Muscle of arm (tissue), 12 donors: ENCODE measurements around the gene GRIFIN. TPM values are rescaled to one million over a fixed set of nuclear protein-coding genes. Genes with fewer than 3 reads are reported as not detected.

Source experiments
- DNase-seq: peaks from one replicate; pipeline ENCODE4 v3.0.0-alpha.2; 2013
- polyA plus RNA-seq, 12 donors: library from polyadenylated mRNA; unstranded; fragments of 120-200 nt; gene quantifications; one replicate each; pipeline ENCODE4 v1.2.1, GENCODE V29; 2013; ENCODE audit not compliant: insufficient read length in 12 of 12

The GRIFIN gene
- polyA plus RNA-seq, 12 donors: not detected

DNA sequence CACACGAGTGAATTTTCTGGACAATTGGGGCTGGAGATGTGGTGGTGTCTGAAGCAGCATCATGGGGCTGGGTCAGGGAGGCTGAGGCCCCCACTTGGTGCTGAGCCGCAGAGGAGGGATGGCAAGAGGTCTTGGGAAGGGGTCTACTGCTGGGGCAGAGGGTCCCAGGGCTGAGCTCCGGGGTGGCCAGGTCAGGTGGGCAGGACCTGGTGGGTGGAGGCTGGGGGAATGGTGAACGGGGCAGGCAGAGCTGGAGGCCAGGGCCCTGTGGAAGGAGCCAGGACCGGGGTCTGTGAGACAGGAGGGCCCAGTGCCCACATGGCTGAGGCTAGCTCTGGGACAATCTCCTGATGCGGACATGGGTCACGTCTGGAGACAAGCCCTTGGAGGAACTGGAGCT is 23.0 kb upstream of the GRIFIN start:
- no peak for DNase-seq

- DNase-seq: no peak
Measured at GRCh38 chr7:2498708-2499107, 22.5 kb upstream of the GRIFIN start.

DNA sequence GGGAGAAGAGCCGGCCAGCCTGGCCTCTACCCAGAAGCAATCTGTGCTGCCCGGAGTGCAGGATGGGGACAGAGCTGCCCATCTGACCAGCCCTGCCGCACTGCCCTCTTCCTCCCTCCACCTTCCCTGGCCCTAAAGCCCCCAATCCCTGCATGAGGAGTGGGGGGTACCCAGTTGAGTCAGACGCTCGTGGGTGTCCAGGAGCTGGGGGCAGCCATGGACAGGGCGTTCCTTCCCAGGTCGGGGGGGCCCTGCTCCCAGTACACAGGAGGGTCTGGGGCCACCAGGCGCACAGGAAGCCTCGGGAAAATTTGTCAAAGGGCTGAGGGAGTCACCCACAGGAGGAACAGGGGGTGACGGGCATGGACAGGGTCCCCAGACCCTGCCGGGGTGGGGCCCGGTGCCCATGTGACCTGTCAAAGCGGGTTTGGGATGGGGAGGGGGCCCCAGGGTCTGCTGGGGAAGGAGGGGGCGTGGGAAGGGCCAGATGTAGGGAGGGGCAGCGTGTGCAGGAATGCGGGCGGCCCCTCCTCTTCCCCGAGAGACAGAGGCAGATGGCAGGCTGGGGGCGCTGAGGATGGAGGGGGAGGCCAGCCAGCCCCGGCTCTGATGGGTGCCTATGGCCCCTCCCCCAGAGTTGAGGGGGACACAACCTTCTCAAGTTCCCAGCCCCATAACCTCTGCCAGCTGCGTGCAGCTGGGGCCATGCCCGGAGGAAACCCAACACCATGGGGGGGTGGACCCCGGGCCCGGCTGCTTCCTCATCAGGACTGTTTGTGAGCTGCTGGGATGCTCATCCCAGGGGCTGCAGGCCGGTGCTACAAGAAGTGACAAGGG is 21.5 kb upstream of the GRIFIN start:
- no peak for DNase-seq

DNA sequence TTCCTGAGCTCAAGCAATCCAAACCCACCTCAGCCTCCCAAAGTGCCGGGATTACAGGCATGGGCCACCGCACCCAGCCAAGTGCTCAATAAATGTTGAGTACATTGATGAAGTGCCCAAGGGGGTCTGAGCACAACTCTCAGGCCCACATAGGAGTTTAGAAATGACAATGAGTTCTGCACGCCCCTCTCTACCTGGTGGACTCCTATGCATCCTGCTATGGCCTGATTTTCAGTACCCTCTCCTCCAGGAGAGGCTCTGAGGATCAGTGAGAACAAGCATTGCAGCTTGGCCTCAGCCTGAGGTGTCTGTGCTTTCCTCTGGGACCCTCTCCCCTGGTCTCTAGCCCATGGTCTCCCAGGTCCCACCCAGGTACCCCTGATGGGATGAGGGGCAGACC is 20.9 kb upstream of the GRIFIN start:
- DNase-seq: no peak

- no peak for DNase-seq
Measured at GRCh38 chr7:2496375-2496774, 20.2 kb upstream of the GRIFIN start.

DNA sequence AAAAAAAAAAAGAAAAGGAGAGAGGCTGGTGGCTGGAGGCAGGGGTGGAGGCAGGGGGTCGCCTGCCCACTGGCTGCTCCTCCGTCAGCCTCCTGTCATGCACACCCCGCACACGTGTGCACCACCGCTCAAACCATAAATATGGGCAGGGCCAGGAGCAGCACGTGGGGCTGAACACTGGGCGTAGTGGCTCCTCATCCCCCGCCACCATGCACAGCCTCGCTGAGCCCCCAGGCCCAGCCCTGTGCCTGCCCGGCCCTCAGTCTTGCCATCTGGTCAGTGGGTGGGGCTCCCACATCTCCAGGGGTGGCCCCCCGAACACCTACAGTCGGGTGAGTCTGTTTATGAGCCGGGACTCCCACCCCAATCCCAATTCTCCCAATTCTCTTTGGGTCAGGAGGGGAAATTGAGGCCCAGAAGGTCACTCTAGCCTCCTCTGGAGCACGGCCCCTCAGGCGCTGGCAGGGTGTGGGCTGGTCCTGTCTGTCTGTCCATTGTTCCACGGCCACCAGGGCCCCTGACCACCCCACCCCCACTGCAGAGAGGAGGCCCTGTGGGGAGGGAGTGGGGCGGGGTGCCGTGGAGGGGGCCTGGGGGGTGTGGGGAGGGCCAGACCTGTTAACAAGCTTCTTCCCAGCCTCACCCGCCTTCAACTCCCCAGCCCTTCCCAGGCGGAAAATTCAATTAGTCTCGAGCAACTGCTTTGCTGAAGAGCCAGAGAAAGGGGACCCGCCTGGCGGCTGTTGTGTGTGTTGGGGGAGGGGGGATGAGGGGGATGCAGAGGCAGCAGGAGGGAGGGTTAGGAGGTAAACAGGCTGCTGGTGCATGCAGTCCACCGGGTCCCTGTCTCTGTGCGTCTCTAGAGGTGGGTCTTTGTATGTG is 19.5 kb upstream of the GRIFIN start:
- DNase-seq: no peak

GRCh38 chr7:2494191-2495130 is 18.3 kb upstream of the GRIFIN start:
- no peak for DNase-seq

DNA sequence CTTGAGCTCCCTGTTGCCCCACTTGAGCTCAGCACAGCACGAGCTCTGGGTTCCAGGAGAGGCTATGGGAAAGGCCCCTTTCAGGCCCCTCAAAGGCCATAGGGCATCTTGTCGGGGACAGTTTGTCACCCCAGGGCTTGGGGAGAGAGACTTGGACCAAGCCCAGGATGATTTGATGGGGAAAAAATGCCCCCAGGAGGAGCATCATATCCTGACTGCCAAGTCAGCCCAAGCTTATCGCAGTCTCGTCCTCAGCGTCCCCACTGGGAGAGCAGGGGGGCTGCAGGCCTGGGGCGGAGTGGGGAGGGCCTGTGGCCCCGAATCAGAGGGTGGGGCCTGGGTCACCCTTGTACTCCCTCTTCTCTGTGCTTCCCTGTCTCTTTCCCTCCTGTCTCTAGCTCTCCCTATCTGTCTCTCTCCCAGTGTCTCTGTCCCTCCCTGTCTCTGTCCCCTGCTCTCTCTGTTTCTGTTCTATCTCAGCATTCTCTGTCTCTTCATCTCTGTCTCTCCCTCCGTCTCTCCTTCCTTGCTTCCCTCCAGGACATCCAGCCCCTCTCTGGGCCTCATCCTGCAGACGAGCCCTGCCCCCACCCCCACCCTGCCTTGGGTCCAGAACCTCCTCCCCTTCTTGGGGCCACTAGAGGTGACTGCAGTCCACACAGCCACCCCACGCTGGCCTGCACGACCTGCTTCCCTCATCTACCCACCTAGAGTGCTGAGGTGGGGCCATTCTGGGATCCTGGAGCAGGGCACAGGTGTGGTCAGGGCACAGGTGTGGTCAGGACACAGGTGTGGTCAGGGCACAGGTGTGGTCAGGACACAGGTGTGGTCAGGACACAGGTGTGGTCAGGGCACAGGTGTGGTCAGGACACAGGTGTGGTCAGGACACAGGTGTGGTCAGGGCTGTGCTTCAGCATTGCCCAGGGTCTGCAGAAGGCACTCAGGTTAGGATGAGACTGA is 17.3 kb upstream of the GRIFIN start:
- no peak for DNase-seq

GRCh38 chr7:2492038-2492437 is 15.8 kb upstream of the GRIFIN start:
- no peak for DNase-seq

GRCh38 chr7:2490181-2490651 is 14.0 kb upstream of the GRIFIN start:
- no peak for DNase-seq

- no peak for DNase-seq
Measured at GRCh38 chr7:2488681-2489080, 12.5 kb upstream of the GRIFIN start.

DNA sequence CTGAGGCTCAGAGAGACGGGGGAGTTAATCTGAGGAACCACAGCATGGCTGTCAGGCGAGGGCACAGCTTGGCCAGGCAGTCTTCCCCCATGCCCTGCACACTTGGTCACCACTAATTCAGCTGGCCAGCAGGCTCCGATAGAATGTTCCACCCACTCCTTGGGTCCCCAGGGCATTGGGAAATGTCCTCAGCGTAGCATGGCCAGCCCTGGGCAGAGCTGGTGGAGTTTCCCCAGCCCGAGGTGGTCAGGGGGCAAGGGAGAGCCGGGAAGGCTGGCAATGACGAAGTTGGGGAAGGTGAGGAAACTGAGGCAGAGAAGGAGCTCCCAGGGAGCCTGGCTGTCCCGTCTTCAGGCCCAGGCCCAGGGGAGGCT is 12.1 kb upstream of the GRIFIN start:
- no peak for DNase-seq

DNA sequence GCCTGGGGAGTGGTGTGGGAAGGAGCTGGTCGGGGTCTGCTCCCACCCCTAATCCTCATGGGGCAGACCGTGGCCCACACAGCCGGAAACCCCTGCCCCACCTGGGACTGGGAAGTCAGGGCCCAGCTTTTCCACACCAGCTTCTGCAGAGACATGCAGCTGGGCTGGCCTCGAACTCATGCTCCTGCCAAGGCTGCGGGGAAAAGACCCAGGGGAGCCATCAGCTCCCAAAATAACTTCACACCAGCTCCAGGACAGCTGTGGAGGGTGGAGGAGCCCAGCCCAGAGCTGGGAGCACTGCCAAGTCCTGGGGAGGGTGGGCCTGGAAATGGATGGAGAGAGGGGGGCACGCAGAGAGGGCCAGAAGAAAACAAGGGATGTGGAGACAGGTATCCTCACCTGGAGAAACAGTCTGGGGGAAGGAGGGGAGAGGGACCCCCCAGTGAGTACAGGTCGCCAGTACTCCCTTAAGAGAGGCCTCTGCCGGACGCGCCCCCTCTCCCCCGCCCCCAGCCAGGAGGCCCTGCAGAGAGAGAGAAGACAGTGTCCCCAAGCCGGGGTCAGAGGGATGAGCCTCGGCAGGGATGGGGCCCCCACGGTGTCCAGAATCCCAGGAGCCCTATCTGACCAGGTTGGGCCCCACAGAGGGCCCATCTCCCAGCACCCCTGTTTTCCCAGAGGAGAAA is 11.5 kb upstream of the GRIFIN start:
- DNase-seq: peak; percentile 90

DNA sequence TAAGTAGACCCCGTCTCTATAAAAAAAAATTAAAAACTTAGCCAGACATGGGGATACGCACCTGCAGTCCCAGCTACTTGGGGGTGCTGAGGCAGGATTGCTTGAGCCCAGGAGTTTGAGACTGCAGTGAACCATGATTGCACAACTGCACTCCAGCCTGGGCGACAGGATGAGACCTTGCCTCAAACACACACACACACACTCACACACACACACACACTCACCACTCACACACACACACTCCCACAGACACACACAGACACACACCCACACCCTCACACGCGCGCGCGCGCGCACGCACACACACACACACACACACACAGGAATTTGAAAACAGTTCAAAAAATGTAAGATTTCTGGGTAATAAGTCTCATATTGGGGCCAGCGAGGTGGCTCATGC is 8.7 kb upstream of the GRIFIN start:
- no peak for DNase-seq

DNA sequence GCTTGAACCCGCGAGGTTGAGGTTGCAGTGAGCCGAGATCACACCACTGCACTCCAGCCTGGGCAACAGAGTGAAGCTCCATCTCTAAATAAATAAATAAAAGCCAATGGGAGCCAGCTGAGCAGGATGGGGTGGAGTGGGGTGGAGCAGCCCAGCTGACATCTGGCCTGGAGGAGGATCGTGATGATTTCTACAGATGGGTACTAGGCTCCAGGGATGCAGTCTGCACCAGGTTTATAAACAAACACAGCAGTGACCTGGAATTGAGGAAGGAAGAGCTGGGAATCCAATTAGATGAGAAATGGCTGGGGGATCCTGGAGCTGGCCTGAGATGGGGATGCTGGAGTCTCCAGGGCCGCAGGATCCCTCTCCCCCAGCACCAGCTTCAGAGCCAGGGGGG is 7.3 kb upstream of the GRIFIN start:
- peak; percentile 59 for DNase-seq

DNA sequence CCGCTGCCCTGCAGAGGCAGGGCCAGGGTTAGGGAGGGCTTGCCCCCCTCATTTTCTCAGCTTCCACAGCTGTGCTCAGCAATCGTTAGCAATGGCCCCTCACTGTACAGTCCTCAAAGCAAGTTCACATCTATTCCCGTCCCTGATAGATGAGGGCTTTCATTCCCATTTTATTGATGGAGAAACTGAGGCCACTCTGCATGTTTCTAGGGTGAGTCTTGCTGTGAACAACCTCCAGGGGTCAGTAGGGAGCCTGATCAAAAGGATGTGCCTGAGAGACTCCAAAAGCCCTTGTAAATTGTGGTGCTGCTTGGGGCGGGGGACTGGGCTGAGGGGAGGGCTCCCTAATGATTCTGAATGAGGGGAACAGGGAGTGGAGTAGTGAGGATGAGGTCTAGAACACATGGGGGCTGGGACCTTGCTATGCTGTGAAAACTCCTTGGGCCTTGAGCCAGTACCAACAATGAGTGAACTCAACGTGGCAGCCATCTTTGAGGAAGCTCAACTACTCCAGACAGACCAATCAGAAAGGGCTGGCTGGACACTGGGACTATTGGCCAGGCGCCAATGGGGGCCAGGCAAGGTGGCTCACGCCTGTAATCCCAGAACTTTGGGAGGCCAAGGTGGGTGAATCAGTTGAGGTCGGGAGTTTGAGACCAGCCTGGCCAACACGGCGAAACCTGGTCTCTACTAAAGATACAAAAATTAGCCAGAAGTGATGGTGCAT is 6.7 kb upstream of the GRIFIN start:
- no peak for DNase-seq

GRCh38 chr7:2481195-2481594 is 5.0 kb upstream of the GRIFIN start:
- no peak for DNase-seq

- peak; percentile 68 for DNase-seq
Measured at GRCh38 chr7:2480070-2480408, 3.8 kb upstream of the GRIFIN start.
